Coronary artery (tissue), 2 donors: Measurements from ENCODE around the gene CLEC3B.

ENCODE experiments used
- DNase-seq: peaks from one replicate; pipeline ENCODE4 v3.0.0-alpha.2; 2017; ENCODE audit warnings: low spot score
- H3K27ac ChIP-seq, 2 donors: fragments of 200-600 bp; sonication (generic); one replicate each; pipeline ENCODE4 v1.5.1; 2016 to 2019
- H3K4me3 ChIP-seq: fragments of 200-600 bp; sonication (generic); 2 replicates; pipeline ENCODE4 v1.5.1; 2016; ENCODE audit warnings: mild to moderate bottlenecking, moderate library complexity
- CTCF ChIP-seq: fragments of 200-600 bp; sonication (generic); IDR thresholded peaks from one replicate; pipeline ENCODE4 v1.5.1; 2019; ENCODE audit warnings: antibody characterized with exemption

Gene CLEC3B

GRCh38 chr3:44988073-44988472 is 38.0 kb upstream of the CLEC3B start:
- H3K27ac ChIP-seq = no peak overlapping the region
- no peak for TF ChIP-seq CTCF
- no peak for DNase-seq
- H3K4me3 ChIP-seq = no peak overlapping the region

- no peak for DNase-seq
- H3K4me3 ChIP-seq = no peak overlapping the region
- no peak overlapping the region for H3K27ac ChIP-seq
- TF ChIP-seq CTCF = no peak
These were observed 37.0 kb upstream of the CLEC3B start for GRCh38 chr3:44989141-44989540.

- no peak for TF ChIP-seq CTCF
- Histone ChIP-seq H3K27ac (no peak overlapping the region), H3K4me3 (no peak overlapping the region)
- no peak for DNase-seq
These were observed 36.3 kb upstream of the CLEC3B start for GRCh38 chr3:44989636-44990373.

- no peak overlapping the region for H3K27ac ChIP-seq
- no peak for DNase-seq
- no peak for TF ChIP-seq CTCF
- no peak overlapping the region for H3K4me3 ChIP-seq
These were observed 34.8 kb upstream of the CLEC3B start for GRCh38 chr3:44991326-44991725.

GRCh38 chr3:44992555-44993470 is 33.3 kb upstream of the CLEC3B start:
- H3K4me3 ChIP-seq = no peak overlapping the region
- DNase-seq = no peak
- H3K27ac ChIP-seq = peak overlapping the region in 1 of 2 donors; percentile 41
- TF ChIP-seq CTCF = peak; percentile 33

- no peak for TF ChIP-seq CTCF
- no peak for DNase-seq
- Histone ChIP-seq H3K4me3 (no peak overlapping the region), H3K27ac (peak overlapping the region in 1 of 2 donors; percentile 41)
These were observed 32.5 kb upstream of the CLEC3B start for GRCh38 chr3:44993471-44994205.
